ENCODE results near the gene EPM2A. TPM values are rescaled to one million over a fixed set of nuclear protein-coding genes. Genes with fewer than 3 reads are reported as not detected.

The EPM2A gene
- total RNA-seq, 1 experiment from 2014 or later, result 8.1 TPM

DNA sequence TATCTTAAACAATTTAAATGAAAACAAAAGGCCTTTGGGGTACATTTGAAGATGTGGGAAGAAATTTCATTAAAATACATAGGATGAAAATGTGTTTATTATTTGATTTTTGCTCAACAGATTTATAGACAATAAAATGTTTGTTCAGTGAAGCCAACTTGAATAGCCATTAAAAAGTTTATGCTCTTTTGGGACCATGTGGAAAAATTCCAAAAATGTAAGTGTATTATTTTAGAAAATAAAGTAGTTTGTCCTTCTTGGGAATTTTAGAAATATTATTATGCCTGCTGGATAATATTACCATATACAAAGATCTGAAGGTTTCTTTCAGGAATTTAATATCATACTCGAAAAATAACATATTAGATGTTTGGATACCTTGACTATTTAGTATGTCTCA, 131.3 kb downstream of the EPM2A start:
- DNase-seq (ENCODE audit: low read depth), result no peak

DNA sequence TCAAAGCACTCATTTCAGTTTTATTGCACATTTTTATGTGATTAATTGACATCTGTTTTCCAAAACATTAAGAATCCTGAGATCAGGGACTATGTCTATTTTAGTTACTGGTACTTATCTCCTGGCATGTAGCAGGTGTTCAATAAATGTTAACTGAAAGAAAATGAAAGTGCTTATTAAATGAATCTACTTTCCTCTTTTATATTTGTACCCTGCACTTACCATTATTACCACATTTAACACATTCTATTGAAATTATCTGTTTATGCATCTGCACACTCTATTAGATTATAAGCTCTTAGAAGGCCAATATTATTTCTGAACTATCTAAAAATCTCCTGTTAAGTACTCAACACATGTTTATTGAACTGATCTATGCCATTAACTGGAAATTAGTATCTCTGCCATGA, 131.9 kb downstream of the EPM2A start:
- no peak for DNase-seq (ENCODE audit: low read depth)

DNA sequence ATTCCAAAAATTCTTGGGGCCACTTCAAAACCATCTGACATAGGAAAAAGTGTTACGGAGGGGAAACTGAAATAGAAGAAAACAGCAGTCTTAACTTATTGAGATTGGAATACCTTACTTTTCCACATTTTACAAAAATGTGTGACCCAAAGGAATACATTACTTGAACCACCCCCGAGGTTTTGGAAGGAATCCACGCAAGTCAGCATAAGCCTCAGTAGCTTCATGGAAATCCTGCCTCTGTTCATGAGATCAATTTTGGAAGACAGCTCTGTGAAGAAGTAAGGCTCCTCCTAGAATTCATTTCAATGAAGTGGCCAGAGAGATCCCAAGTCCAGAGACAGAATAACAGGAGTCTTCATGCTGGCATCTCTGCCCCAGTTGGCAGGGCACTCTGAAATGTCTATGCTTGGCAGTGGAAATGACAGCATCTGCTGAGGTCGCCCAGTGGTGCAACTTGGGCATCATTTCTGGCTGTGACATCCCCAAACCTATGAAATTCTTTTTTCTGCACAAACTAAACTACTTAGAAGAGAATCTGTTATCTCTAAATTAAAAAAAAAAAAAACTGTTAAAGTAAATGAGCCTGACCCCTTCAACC, 132.5 kb downstream of the EPM2A start:
- no peak for DNase-seq (ENCODE audit: low read depth)

DNA sequence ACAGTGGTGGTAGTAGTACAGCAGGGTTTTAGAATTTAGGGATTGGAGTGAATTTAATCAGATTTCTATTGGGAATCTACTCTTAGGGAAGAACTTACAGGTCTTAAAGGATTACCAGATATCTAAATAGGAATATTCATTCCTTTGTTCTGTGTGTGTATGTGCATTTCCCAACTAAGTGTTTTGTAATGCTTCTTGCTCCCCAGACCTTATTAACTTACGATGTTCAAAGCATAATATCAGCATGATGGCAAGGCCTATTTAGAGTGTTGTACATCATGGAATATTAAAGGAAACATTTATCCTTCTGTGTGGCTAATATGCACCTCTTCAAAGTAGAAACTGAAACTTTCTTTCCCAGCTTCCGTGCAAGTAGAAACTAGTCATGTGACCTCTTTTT, 133.9 kb downstream of the EPM2A start:
- DNase-seq (ENCODE audit: low read depth), result no peak

DNA sequence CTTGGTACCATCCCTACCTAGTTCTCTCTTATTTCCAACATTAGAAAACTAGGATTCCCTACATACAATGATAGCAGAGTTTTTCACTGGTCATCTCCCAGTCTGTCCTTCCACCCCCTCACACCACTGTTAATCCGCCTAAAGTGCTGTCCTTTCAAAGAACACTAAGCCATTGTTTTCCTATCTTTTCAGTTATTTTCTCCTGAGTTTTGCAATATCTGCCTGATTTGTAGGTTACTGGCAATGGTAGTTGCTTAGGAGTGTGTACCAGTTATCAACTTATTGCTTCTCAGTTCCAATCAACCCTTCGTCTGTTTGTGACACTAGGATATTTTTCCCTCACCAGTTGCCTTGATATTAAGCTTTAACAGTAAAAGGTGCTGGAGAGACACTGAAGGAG, 135.0 kb downstream of the EPM2A start:
- DNase-seq (ENCODE audit: low read depth), result no peak

DNA sequence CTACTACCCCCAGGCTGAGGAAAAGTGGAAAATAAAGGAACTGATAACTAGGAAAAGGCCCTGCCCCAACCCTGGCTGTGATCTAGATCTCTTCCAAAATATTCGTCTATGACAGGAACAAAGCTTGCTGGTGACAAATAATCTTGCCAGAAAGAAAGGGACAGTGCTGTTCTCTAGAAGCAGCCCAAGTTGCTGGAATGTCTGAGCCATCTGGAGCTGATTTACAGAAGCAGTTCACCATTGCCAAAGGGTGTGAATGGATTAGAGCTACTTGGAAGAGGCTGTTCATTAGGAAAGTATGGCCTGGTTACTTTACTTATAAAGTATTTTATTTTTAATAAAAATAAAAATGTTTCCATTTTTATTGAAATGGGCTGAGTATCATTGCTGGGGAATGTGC, 146.3 kb downstream of the EPM2A start:
- no peak for DNase-seq (ENCODE audit: low read depth)

DNA sequence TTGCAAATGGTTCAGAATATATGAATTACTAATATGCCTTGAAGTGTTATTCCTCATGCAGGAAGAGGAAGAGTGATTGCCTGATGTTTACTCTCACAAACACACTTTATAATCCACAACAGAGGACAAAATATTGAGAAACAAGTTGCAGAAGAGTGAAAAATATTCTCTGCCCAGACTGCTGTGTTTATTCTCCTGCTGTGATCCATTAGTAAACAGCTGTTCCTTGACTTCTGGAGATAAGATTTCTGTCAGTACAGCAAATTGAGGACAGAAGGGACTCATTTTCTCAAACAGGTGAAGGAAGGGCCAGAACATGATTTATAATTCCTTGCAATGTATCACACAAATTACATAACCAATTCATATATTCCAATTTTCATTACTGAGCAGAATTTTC, 148.0 kb downstream of the EPM2A start:
- no peak for DNase-seq (ENCODE audit: low read depth)

DNA sequence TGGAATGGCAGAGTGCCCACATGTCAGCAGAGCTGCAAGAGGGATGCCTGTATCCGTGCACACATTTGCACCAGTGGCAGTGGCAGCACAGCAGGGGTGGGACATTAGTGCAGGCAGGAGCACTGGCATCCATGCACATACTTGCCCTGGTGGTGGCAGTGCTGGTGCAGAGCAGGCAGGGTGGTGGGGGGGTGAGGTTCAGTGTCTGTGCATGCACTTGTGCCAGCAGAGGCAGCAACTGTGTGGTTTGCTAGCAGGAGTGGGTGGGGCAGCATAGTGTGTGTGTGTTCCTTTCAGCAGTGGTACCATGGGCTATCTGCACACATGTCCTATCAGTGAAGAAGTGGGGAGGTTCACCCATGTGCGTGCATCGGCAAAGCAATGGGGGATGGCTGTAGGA, 151.6 kb downstream of the EPM2A start:
- no peak for DNase-seq (ENCODE audit: low read depth)

Small RNAs within 50 kb of the gene (small RNA-seq; reads per million reads assigned to genes)
- not detected for gene AL023806.2

Other genes with a start within 250 kb of the EPM2A start
- gene FBXO30, start 79.3 kb upstream of the EPM2A start, total RNA-seq (2014; rRNA removed; shearing (Covaris generic)), result 4.1 and 7.2 TPM in 2 replicates
- gene SHPRH, start 228.8 kb upstream of the EPM2A start, total RNA-seq (2014; rRNA removed; shearing (Covaris generic)), result 6.1 and 6.4 TPM in 2 replicates

All from HT1080 (cell line).